ENCODE measurements around the gene ACTG2. TPM values are rescaled to one million over a fixed set of nuclear protein-coding genes. Genes with fewer than 3 reads are reported as not detected.

ACTG2 gene
- total RNA-seq, 1 experiment from 2014 or later, result 1.5 TPM

DNA sequence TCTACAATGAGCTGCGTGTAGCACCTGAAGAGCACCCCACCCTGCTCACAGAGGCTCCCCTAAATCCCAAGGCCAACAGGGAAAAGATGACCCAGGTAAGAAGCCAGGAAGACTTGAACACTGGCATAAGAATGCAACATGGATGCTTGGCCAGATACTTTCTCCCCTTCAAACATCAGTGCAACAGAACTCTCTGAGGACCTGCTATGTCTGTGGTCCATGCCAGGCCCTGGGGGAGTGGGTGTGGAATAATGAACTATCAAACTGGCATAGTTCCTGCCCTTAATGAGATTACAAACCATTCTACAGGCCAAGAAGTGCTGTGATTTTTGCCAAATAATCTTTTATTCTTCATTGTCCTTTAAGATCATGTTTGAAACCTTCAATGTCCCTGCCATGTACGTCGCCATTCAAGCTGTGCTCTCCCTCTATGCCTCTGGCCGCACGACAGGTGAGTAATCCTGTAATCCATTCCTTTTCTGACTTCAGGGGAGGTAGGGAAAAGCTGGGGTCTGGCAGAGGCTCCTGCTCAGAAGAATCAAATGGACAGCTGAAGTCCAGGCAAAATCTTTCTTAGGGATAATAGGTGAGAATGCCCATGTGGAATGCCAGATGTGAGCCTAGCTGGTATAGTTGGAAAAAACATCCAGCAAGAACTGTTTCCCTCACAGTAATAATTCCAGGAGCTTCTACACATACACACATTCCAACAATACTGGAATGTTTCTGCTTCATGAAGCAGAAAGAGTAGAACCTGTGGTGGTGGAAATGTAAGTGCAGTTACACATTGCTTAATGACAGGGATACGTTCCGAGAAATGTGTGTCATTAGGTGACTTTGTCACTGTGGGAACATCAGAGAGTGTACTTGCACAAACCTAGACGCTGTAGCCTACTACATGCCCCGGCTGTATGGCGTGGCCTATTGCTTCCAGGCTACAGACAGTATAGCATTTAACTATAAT is 16.2 kb downstream of the ACTG2 start:
- no peak overlapping the region for H4K91ac ChIP-seq (ENCODE audit: insufficient read length, low read depth, low read length)
- no peaks in the 10 kb centered on the region for H3K79me1 ChIP-seq (ENCODE audit: insufficient read depth, low read depth, low read length, poor library complexity, severe bottlenecking)
- no peak overlapping the region for H3K23ac ChIP-seq (ENCODE audit: insufficient read length, low read depth, low read length)
- H2BK12ac ChIP-seq (ENCODE audit: insufficient read length, low read depth, low read length), result no peak overlapping the region
- H4K20me1 ChIP-seq (ENCODE audit: control insufficient read depth, insufficient read depth, insufficient read length), result no peaks in the 10 kb centered on the region
- no peak for DNase-seq
- no peak overlapping the region for H3K18ac ChIP-seq (ENCODE audit: insufficient read length, low read depth, low read length)
- H3K27ac ChIP-seq (ENCODE audit: insufficient read length, low read depth, low read length), result no peak overlapping the region
- no peak overlapping the region for H2AFZ ChIP-seq (ENCODE audit: low read length)
- H3K4me1 ChIP-seq (ENCODE audit: insufficient read depth, low read length), result no peaks in the 10 kb centered on the region
- H3K27me3 ChIP-seq (ENCODE audit: insufficient read depth, low read length), result no peaks in the 10 kb centered on the region
- no peaks in the 10 kb centered on the region for H3K9me3 ChIP-seq (ENCODE audit: control insufficient read depth, low read depth, low read length)
- Mint-ChIP-seq H3K27me3 (ENCODE audit: low read depth) (no peaks in the 10 kb centered on the region; the same call in 1 of the 2 replicates), H3K9me3 (no peaks in the 10 kb centered on the region), H3K4me1 (peaks cover 4 to 5% of the 10 kb centered on the region in 2 experiments), H3K36me3 (ENCODE audit: insufficient read depth in 1 of 3, low read depth in 3 of 3) (no peaks in the 10 kb centered on the region), H3K4me3 (no peak overlapping the region), H3K27ac (no peak overlapping the region; a peak in 1 of 7 replicates)
- no peaks in the 10 kb centered on the region for H3K79me2 ChIP-seq (ENCODE audit: insufficient read depth, low read length)
- no peaks in the 10 kb centered on the region for H3K23me2 ChIP-seq (ENCODE audit: insufficient read length, low read depth, low read length, poor library complexity, severe bottlenecking)
- no peak overlapping the region for H3K4me2 ChIP-seq (ENCODE audit: insufficient read depth, insufficient read length, low read length)
- TF ChIP-seq, protein P1, sequence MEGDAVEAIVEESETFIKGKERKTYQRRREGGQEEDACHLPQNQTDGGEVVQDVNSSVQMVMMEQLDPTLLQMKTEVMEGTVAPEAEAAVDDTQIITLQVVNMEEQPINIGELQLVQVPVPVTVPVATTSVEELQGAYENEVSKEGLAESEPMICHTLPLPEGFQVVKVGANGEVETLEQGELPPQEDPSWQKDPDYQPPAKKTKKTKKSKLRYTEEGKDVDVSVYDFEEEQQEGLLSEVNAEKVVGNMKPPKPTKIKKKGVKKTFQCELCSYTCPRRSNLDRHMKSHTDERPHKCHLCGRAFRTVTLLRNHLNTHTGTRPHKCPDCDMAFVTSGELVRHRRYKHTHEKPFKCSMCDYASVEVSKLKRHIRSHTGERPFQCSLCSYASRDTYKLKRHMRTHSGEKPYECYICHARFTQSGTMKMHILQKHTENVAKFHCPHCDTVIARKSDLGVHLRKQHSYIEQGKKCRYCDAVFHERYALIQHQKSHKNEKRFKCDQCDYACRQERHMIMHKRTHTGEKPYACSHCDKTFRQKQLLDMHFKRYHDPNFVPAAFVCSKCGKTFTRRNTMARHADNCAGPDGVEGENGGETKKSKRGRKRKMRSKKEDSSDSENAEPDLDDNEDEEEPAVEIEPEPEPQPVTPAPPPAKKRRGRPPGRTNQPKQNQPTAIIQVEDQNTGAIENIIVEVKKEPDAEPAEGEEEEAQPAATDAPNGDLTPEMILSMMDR (conservative IDR thresholded peaks at IDR 0.05), result no peak
- H3K14ac ChIP-seq (ENCODE audit: insufficient read depth, low read length), result no peak overlapping the region
- H3K9ac ChIP-seq (ENCODE audit: extremely low read depth, insufficient read length, low read length), result no peak overlapping the region
- H3T11ph ChIP-seq (ENCODE audit: low read length), result no peak overlapping the region
- H3K56ac ChIP-seq (ENCODE audit: insufficient read length, low read depth, low read length), result no peak overlapping the region
- H4K5ac ChIP-seq (ENCODE audit: insufficient read length, low read depth, low read length), result no peak overlapping the region
- no peak overlapping the region for H2BK20ac ChIP-seq (ENCODE audit: low read depth, low read length, poor library complexity, severe bottlenecking)
- no peak overlapping the region for H3K4ac ChIP-seq (ENCODE audit: low read depth, low read length)
- H4K8ac ChIP-seq (replicated peaks; ENCODE audit: insufficient read length, low read depth, low read length), result no peak overlapping the region
- H2BK5ac ChIP-seq (ENCODE audit: insufficient read length, low read length), result no peak overlapping the region
- no peak overlapping the region for H2BK120ac ChIP-seq (ENCODE audit: low read depth, low read length, poor library complexity, severe bottlenecking)
- H2BK15ac ChIP-seq (ENCODE audit: low read depth, low read length), result no peak overlapping the region
- no peak overlapping the region for H2AK5ac ChIP-seq (ENCODE audit: insufficient read length, low read length)
- no CpG with 5 or more reads among the region's 10 CpGs for WGBS (ENCODE audit: extremely low coverage, insufficient read length, low lambda C conversion rate)

Measured in H9 (cell line).